GM12891 (cell line): ENCODE data around the gene MBD1.

Source experiments
- PAX5 ChIP-seq: IDR thresholded peaks from 2 replicates; pipeline ENCODE4 v1.6.1; 2011; ENCODE audit warnings: low read length, moderate library complexity, mild to moderate bottlenecking; ENCODE audit not compliant: insufficient read depth, severe bottlenecking
- POLR2A ChIP-seq: IDR thresholded peaks from 2 replicates; pipeline ENCODE4 v1.6.1; 2011; ENCODE audit warnings: low read depth, low read length, control low read depth
- POLR2AphosphoS5 ChIP-seq: IDR thresholded peaks from 2 replicates; pipeline ENCODE4 v1.6.1; 2011; ENCODE audit warnings: low read depth, low read length, control low read depth
- POU2F2 ChIP-seq: IDR thresholded peaks from 2 replicates; pipeline ENCODE4 v1.6.1; 2011; ENCODE audit warnings: low read depth, mild to moderate bottlenecking, control low read depth, low read length, moderate library complexity
- SPI1 ChIP-seq: IDR thresholded peaks from 2 replicates; pipeline ENCODE4 v1.6.1; 2011; ENCODE audit warnings: low read depth, low read length, control low read depth
- TAF1 ChIP-seq: IDR thresholded peaks from 2 replicates; pipeline ENCODE4 v1.6.1; 2011; ENCODE audit warnings: low read depth, low read length, control low read depth

DNA sequence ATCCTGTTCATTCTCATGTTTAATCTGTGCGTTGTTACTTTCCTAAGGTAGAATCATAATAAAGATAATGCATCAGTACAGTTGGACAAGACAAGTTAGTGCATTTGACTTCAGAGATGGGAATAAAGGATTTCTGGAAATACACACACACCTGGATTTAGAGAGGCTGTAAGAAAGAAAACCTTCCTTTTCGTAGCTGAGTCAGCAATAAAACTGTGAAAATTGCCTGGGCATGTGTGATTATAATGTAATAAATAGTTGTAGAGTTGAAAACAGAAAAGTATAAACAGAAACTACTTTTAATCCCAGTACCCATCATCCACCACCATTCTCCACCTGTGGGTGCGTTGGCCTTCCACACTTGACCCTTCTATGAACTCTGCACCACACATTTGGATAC is 30.4 kb downstream of the MBD1 start:
- TF ChIP-seq TAF1 (no peak), POLR2AphosphoS5 (no peak), POLR2A (no peak), SPI1 (no peak), POU2F2 (no peak), PAX5 (no peak)
